ENCODE results near the gene RBBP9. TPM values are rescaled to one million over a fixed set of nuclear protein-coding genes. Genes with fewer than 3 reads are reported as not detected.

RBBP9 gene
- total RNA-seq, 1 experiment from 2014 or later, result 12.2 TPM

- ChIA-PET CTCF (no interaction called here), POLR2A (no interaction called here)
- H3K4me3 Mint-ChIP-seq, result no peak overlapping the region
- no peak overlapping the region for H3K27ac Mint-ChIP-seq
- no peaks in the 10 kb centered on the region for H3K27me3 Mint-ChIP-seq (ENCODE audit: low read depth)
- TF ChIP-seq ZNF232 (CRISPR knock-in tag; IDR thresholded peaks at IDR 0.05) (no peak), GABPB1 (CRISPR knock-in tag; IDR thresholded peaks at IDR 0.05) (no peak), RELA (CRISPR knock-in tag; IDR thresholded peaks at IDR 0.05; ENCODE audit: borderline replicate concordance) (no peak), ZNF121 (CRISPR knock-in tag; IDR thresholded peaks at IDR 0.05) (no peak), JUN (CRISPR knock-in tag; IDR thresholded peaks at IDR 0.05) (no peak), ZNF671 (CRISPR knock-in tag; IDR thresholded peaks at IDR 0.05) (no peak)
- peaks cover 81% of the 10 kb centered on the region for H3K36me3 Mint-ChIP-seq
- ATAC-seq (no peak), DNase-seq (ENCODE audit: low spot score) (no peak)
- no peaks in the 10 kb centered on the region for H3K9me3 Mint-ChIP-seq
- no peaks in the 10 kb centered on the region for H3K4me1 Mint-ChIP-seq
Observed at GRCh38 chr20:18533491-18533890, 36.5 kb upstream of the RBBP9 start.

GRCh38 chr20:18532626-18533025 is 35.6 kb upstream of the RBBP9 start:
- Mint-ChIP-seq H3K9me3 (no peaks in the 10 kb centered on the region), H3K4me3 (no peak overlapping the region), H3K36me3 (peaks cover 84% of the 10 kb centered on the region), H3K27ac (no peak overlapping the region), H3K27me3 (ENCODE audit: low read depth) (no peaks in the 10 kb centered on the region), H3K4me1 (no peaks in the 10 kb centered on the region)
- ATAC-seq, result no peak
- no peak for DNase-seq (ENCODE audit: low spot score)
- ChIA-PET CTCF (no interaction called here), POLR2A (no interaction called here)
- no peak for TF ChIP-seq ATF6 (CRISPR knock-in tag; IDR thresholded peaks at IDR 0.05)

- H3K4me3 Mint-ChIP-seq, result no peak overlapping the region
- ChIA-PET POLR2A (no interaction called here), CTCF (no interaction called here)
- no peaks in the 10 kb centered on the region for H3K9me3 Mint-ChIP-seq
- DNase-seq (ENCODE audit: low spot score) (no peak), ATAC-seq (no peak)
- no peak overlapping the region for H3K27ac Mint-ChIP-seq
- no peaks in the 10 kb centered on the region for H3K27me3 Mint-ChIP-seq (ENCODE audit: low read depth)
- H3K36me3 Mint-ChIP-seq, result peaks cover 90% of the 10 kb centered on the region
- H3K4me1 Mint-ChIP-seq, result no peaks in the 10 kb centered on the region
- TF ChIP-seq NR3C1 (CRISPR knock-in tag; conservative IDR thresholded peaks at IDR 0.05; ENCODE audit: low read depth) (no peak), GABPB1 (CRISPR knock-in tag; IDR thresholded peaks at IDR 0.05) (no peak), FOXP4 (CRISPR knock-in tag; IDR thresholded peaks at IDR 0.05) (no peak), SOX15 (CRISPR knock-in tag; IDR thresholded peaks at IDR 0.05) (no peak), GRHL2 (CRISPR knock-in tag; IDR thresholded peaks at IDR 0.05; ENCODE audit: insufficient replicate concordance, severe bottlenecking) (no peak), ZNF425 (CRISPR knock-in tag; conservative IDR thresholded peaks at IDR 0.05) (no peak), E2F5 (CRISPR knock-in tag; IDR thresholded peaks at IDR 0.05) (no peak), HMGXB4 (CRISPR knock-in tag; IDR thresholded peaks at IDR 0.05) (no peak), RELA (CRISPR knock-in tag; IDR thresholded peaks at IDR 0.05; ENCODE audit: borderline replicate concordance) (no peak), ATF1 (CRISPR knock-in tag; IDR thresholded peaks at IDR 0.05) (no peak), SP1 (CRISPR knock-in tag; conservative IDR thresholded peaks at IDR 0.05) (no peak), ZNF281 (CRISPR knock-in tag; IDR thresholded peaks at IDR 0.05) (no peak), NR1H2 (CRISPR knock-in tag; IDR thresholded peaks at IDR 0.05) (no peak), TEAD1 (CRISPR knock-in tag; IDR thresholded peaks at IDR 0.05) (no peak), SMAD4 (CRISPR knock-in tag; IDR thresholded peaks at IDR 0.05) (no peak), TP53 (CRISPR knock-in tag; IDR thresholded peaks at IDR 0.05) (no peak), MXD4 (CRISPR knock-in tag; IDR thresholded peaks at IDR 0.05; ENCODE audit: borderline replicate concordance) (no peak)
Observed at GRCh38 chr20:18529041-18529440, 32.0 kb upstream of the RBBP9 start.

Data from WTC11 (cell line).